ENCODE measurements around the gene CYP20A1. TPM values are rescaled to one million over a fixed set of nuclear protein-coding genes. Genes with fewer than 3 reads are reported as not detected.
A peak's percentile ranks its signal among the peaks of the same experiment; 100 is the strongest.
"Not testable (repeated sequence)": the region's sequence is repeated elsewhere in the genome, so short reads cannot be mapped to it uniquely, and the experiment has no call there.

Gene CYP20A1
- total RNA-seq, 2 donors from 2014 or later = 35.1 to 35.4 TPM

GRCh38 chr2:203200866-203201265 lies 38.0 kb upstream of the CYP20A1 start:
- no peaks in the 10 kb centered on the region for H3K9me3 ChIP-seq
- H3K27ac ChIP-seq = no peak overlapping the region
- no peak for DNase-seq (ENCODE audit: low spot score)
- no peak overlapping the region for H3K4me3 ChIP-seq
- no peaks in the 10 kb centered on the region for H3K36me3 ChIP-seq
- no peaks in the 10 kb centered on the region for H3K4me1 ChIP-seq (replicated peaks)
- intact Hi-C loops (cut with DNase I) = no loop called here
- no peaks in the 10 kb centered on the region for H3K27me3 ChIP-seq (replicated peaks; ENCODE audit: insufficient read depth)
- TF ChIP-seq, protein P1, sequence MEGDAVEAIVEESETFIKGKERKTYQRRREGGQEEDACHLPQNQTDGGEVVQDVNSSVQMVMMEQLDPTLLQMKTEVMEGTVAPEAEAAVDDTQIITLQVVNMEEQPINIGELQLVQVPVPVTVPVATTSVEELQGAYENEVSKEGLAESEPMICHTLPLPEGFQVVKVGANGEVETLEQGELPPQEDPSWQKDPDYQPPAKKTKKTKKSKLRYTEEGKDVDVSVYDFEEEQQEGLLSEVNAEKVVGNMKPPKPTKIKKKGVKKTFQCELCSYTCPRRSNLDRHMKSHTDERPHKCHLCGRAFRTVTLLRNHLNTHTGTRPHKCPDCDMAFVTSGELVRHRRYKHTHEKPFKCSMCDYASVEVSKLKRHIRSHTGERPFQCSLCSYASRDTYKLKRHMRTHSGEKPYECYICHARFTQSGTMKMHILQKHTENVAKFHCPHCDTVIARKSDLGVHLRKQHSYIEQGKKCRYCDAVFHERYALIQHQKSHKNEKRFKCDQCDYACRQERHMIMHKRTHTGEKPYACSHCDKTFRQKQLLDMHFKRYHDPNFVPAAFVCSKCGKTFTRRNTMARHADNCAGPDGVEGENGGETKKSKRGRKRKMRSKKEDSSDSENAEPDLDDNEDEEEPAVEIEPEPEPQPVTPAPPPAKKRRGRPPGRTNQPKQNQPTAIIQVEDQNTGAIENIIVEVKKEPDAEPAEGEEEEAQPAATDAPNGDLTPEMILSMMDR (IDR thresholded peaks at IDR 0.05) = no peak
- TF ChIP-seq POLR2A (IDR thresholded peaks at IDR 0.05) (no peak), POLR2AphosphoS5 (IDR thresholded peaks at IDR 0.05) (no peak)

DNA sequence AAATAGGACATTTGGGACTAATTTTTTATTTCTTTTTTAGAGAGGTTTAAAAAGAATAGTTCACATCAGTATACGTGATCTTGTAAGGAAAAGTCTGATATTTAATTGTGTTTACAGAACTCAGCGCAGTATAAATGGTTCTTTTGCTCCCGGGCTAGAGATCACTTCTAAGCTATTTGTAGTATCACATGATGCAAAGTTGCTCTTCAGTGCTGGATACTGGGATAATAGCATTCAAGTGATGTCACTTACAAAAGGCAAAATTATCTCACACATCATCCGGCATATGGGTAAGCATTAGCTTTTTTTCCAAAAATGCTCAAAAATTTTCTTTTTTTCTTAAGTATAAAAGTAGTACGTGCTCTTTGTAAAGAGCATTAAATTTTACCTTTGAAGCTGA lies 37.4 kb upstream of the CYP20A1 start:
- H3K36me3 ChIP-seq = no peaks in the 10 kb centered on the region
- TF ChIP-seq POLR2AphosphoS5 (IDR thresholded peaks at IDR 0.05) = no peak
- TF ChIP-seq, protein P1 (IDR thresholded peaks at IDR 0.05) = no peak
- no peak for DNase-seq (ENCODE audit: low spot score)
- H3K4me1 ChIP-seq (replicated peaks) = no peaks in the 10 kb centered on the region
- WGBS = 80% methylated on average over 5 of the region's 5 CpGs
- H3K4me3 ChIP-seq = no peak overlapping the region
- no peaks in the 10 kb centered on the region for H3K27me3 ChIP-seq (replicated peaks; ENCODE audit: insufficient read depth)
- intact Hi-C loops (cut with DNase I) = no loop called here
- H3K9me3 ChIP-seq = no peaks in the 10 kb centered on the region
- H3K27ac ChIP-seq = no peak overlapping the region

GRCh38 chr2:203209538-203209937 lies 29.3 kb upstream of the CYP20A1 start:
- Histone ChIP-seq H3K9me3 (no peaks in the 10 kb centered on the region), H3K4me1 (replicated peaks) (no peaks in the 10 kb centered on the region), H3K36me3 (no peaks in the 10 kb centered on the region), H3K4me3 (no peak overlapping the region), H3K27me3 (replicated peaks; ENCODE audit: insufficient read depth) (no peaks in the 10 kb centered on the region), H3K27ac (no peak overlapping the region)
- 81% methylated on average over 1 of the region's 1 CpG for WGBS
- TF ChIP-seq POLR2AphosphoS5 (IDR thresholded peaks at IDR 0.05) = no peak
- no peak for TF ChIP-seq POLR2A (IDR thresholded peaks at IDR 0.05)
- TF ChIP-seq, protein P1 (IDR thresholded peaks at IDR 0.05) = no peak
- intact Hi-C loops (cut with DNase I) = no loop called here
- DNase-seq (ENCODE audit: low spot score) = no peak

GRCh38 chr2:203225423-203226039 lies 13.3 kb upstream of the CYP20A1 start:
- WGBS = 93% methylated on average over 2 of the region's 2 CpGs
- H3K36me3 ChIP-seq = no peaks in the 10 kb centered on the region
- TF ChIP-seq POLR2A (IDR thresholded peaks at IDR 0.05) (no peak), POLR2AphosphoS5 (IDR thresholded peaks at IDR 0.05) (no peak)
- TF ChIP-seq, protein P1 (IDR thresholded peaks at IDR 0.05) = peak; percentile 22 to 60 (median 40)
- no peaks in the 10 kb centered on the region for H3K27me3 ChIP-seq (replicated peaks; ENCODE audit: insufficient read depth)
- no peak overlapping the region for H3K27ac ChIP-seq
- intact Hi-C loops (cut with DNase I) = no loop called here
- no peaks in the 10 kb centered on the region for H3K4me1 ChIP-seq (replicated peaks)
- H3K4me3 ChIP-seq = no peak overlapping the region
- no peak for DNase-seq (ENCODE audit: low spot score)
- no peaks in the 10 kb centered on the region for H3K9me3 ChIP-seq

GRCh38 chr2:203229674-203230073 lies 9.1 kb upstream of the CYP20A1 start:
- intact Hi-C loops (cut with DNase I) = loop anchor here (10.0 kb wide), 1 partner anchor 225 kb away; no protein-coding TSS in a partner anchor
- H3K27me3 ChIP-seq (replicated peaks; ENCODE audit: insufficient read depth); H3K36me3 ChIP-seq; DNase-seq (ENCODE audit: low spot score); H3K4me1 ChIP-seq (replicated peaks); H3K4me3 ChIP-seq; H3K9me3 ChIP-seq; H3K27ac ChIP-seq: not testable (repeated sequence)
- 85% methylated on average over 2 of the region's 2 CpGs for WGBS
